ENCODE results near the gene LRRC7. TPM values are rescaled to one million over a fixed set of nuclear protein-coding genes. Genes with fewer than 3 reads are reported as not detected.
"Not testable (repeated sequence)": the region's sequence is repeated elsewhere in the genome, so short reads cannot be mapped to it uniquely, and the experiment has no call there.

Gene LRRC7
- polyA plus RNA-seq, 1 donor from 2014 or later: 141 TPM

- H3K9me2 ChIP-seq (ENCODE audit: insufficient read depth, low read length): no peaks in the 10 kb centered on the region
- no peaks in the 10 kb centered on the region for H3K9me3 ChIP-seq (ENCODE audit: low read length)
- no peak overlapping the region for H3K4me3 ChIP-seq (ENCODE audit: low read length)
- H3K9ac ChIP-seq (ENCODE audit: low read length): no peak overlapping the region
- H3K79me2 ChIP-seq (replicated peaks; ENCODE audit: insufficient read depth, low read length): no peaks in the 10 kb centered on the region
- H3K36me3 ChIP-seq (ENCODE audit: insufficient read depth, low read length): no peaks in the 10 kb centered on the region
- no peak for TF ChIP-seq POLR2AphosphoS5 (IDR thresholded peaks at IDR 0.05)
- TF ChIP-seq EP300 (conservative IDR thresholded peaks at IDR 0.05; ENCODE audit: poor library complexity, severe bottlenecking): no peak
- no peak for TF ChIP-seq RAD21 (conservative IDR thresholded peaks at IDR 0.05)
- no peak for TF ChIP-seq SMC3 (conservative IDR thresholded peaks at IDR 0.05; ENCODE audit: poor library complexity)
- no peak for TF ChIP-seq REST (IDR thresholded peaks at IDR 0.05; ENCODE audit: borderline replicate concordance)
- TF ChIP-seq TAF1 (IDR thresholded peaks at IDR 0.05; ENCODE audit: low read depth): no peak
- no peak for TF ChIP-seq EZH2 (IDR thresholded peaks at IDR 0.05; ENCODE audit: borderline replicate concordance, insufficient read depth, low read length, poor library complexity, severe bottlenecking)
- no peak for TF ChIP-seq MXI1 (conservative IDR thresholded peaks at IDR 0.05; ENCODE audit: poor library complexity, severe bottlenecking)
- TF ChIP-seq CTCF (IDR thresholded peaks at IDR 0.05; ENCODE audit: poor library complexity, severe bottlenecking): no peak
- no peaks in the 10 kb centered on the region for H3F3A ChIP-seq (ENCODE audit: insufficient read depth, low read length, poor library complexity, severe bottlenecking)
- no peaks in the 10 kb centered on the region for H4K20me1 ChIP-seq (ENCODE audit: insufficient read depth)
- H2AFZ ChIP-seq (ENCODE audit: low read depth, low read length): no peak overlapping the region
- no peak overlapping the region for H3K27ac ChIP-seq (ENCODE audit: low read length)
- no peak overlapping the region for H3K4me2 ChIP-seq (ENCODE audit: low read length)
- no peaks in the 10 kb centered on the region for H3K27me3 ChIP-seq (ENCODE audit: insufficient read depth, low read depth, low read length)
Measured at GRCh38 chr1:69711190-69711930, 143.6 kb downstream of the LRRC7 start.

- H3K9me3 ChIP-seq (ENCODE audit: low read length); H3K27me3 ChIP-seq (ENCODE audit: insufficient read depth, low read depth, low read length); H2AFZ ChIP-seq (ENCODE audit: low read depth, low read length); H3K4me2 ChIP-seq (ENCODE audit: low read length); H3K79me2 ChIP-seq (replicated peaks; ENCODE audit: insufficient read depth, low read length); H4K20me1 ChIP-seq (ENCODE audit: insufficient read depth); H3K9ac ChIP-seq (ENCODE audit: low read length); H3K36me3 ChIP-seq (ENCODE audit: insufficient read depth, low read length); H3K9me2 ChIP-seq (ENCODE audit: insufficient read depth, low read length); H3K4me3 ChIP-seq (ENCODE audit: low read length); H3F3A ChIP-seq (ENCODE audit: insufficient read depth, low read length, poor library complexity, severe bottlenecking); H3K27ac ChIP-seq (ENCODE audit: low read length): not testable (repeated sequence)
Measured at GRCh38 chr1:69717834-69718233, 150.1 kb downstream of the LRRC7 start.

Measured in neural cell (in vitro differentiated cells).